ENCODE data around the gene RSPO4. TPM values are rescaled to one million over a fixed set of nuclear protein-coding genes. Genes with fewer than 3 reads are reported as not detected.

RSPO4 gene
- total and polyA plus RNA-seq, 2 of the 13 experiments (the other 11 are each of a cell fraction or from before 2014, with no cell fraction given): not detected

- TF ChIP-seq PRDM10 (CRISPR knock-in tag; IDR thresholded peaks at IDR 0.05; ENCODE audit: low read depth): no peak
- no peak for TF ChIP-seq MAFG (CRISPR knock-in tag; IDR thresholded peaks at IDR 0.05)
- no peak for TF ChIP-seq ARID2 (CRISPR knock-in tag; IDR thresholded peaks at IDR 0.05; ENCODE audit: borderline replicate concordance)
- no peak for TF ChIP-seq ZNF709 (CRISPR knock-in tag; IDR thresholded peaks at IDR 0.05)
- no peak for TF ChIP-seq ZNF598 (CRISPR knock-in tag; IDR thresholded peaks at IDR 0.05; ENCODE audit: borderline replicate concordance)
Observed at GRCh38 chr20:1013566-1014340, 11.6 kb upstream of the RSPO4 start (continued).

GRCh38 chr20:1012359-1013168 lies 10.5 kb upstream of the RSPO4 start:
- Histone ChIP-seq H3K36me3 (replicated peaks in 1 of 2; ENCODE audit: control insufficient read depth in 1 of 2, insufficient read depth in 2 of 2, low read length in 2 of 2) (no peaks in the 10 kb centered on the region), H4K20me1 (ENCODE audit: insufficient read depth, low read length) (no peaks in the 10 kb centered on the region), H3K4me3 (replicated peaks in 1 of 3; ENCODE audit: insufficient read depth in 1 of 3, low read depth in 2 of 3, low read length in 3 of 3) (no peak overlapping the region), H3K27me3 (ENCODE audit: control insufficient read depth in 1 of 2, insufficient read depth in 2 of 2, low read length in 2 of 2) (no peaks in the 10 kb centered on the region), H3K9me3 (ENCODE audit: low read length) (no peaks in the 10 kb centered on the region), H3K9ac (ENCODE audit: insufficient read depth, low read depth, low read length) (no peak overlapping the region), H3K27ac (ENCODE audit: extremely low read length, insufficient read depth, low read length) (no peak overlapping the region), H2AFZ (ENCODE audit: low read length) (no peak overlapping the region), H3K4me2 (ENCODE audit: low read depth, low read length) (no peak overlapping the region), H3K79me2 (ENCODE audit: insufficient read depth, low read length) (no peaks in the 10 kb centered on the region), H3K4me1 (ENCODE audit: insufficient read depth, low read length) (no peaks in the 10 kb centered on the region)
- DNase-seq (ENCODE audit: low spot score): no peak
- POLR2A ChIA-PET: no interaction called here
- intact Hi-C loops (cut with micrococcal nuclease; ENCODE audit: unreplicated experiment): no loop called here
- no peak for ATAC-seq
- CTCF ChIA-PET (ENCODE audit: low intra/inter-chr PET ratio, low total read pairs): no interaction called here
- no TSS peak for BruUV-seq (replicated peaks)
- TF ChIP-seq MXD3 (CRISPR knock-in tag; IDR thresholded peaks at IDR 0.05): no peak
- TF ChIP-seq ZNF280D (CRISPR knock-in tag; IDR thresholded peaks at IDR 0.05): no peak
- WGBS (ENCODE audit: low lambda C conversion rate): 11% methylated on average over 10 of the region's 10 CpGs
- in situ Hi-C loops (cut with HindIII; ENCODE audit: extremely low pct_ligation_motif_present, low pct_unique_long_range_greater_than_20kb): no loop called here
- no peak for FAIRE-seq
